IMR-90 (cell line): ENCODE data around the gene FGF12. TPM values are rescaled to one million over a fixed set of nuclear protein-coding genes. Genes with fewer than 3 reads are reported as not detected.

ENCODE experiments used
- ATAC-seq: fragments of 200-7000 bp; cut with Tn5 transposase; 2 replicates; pipeline ENCODE4 v1.9.1; 2020; ENCODE audit warnings: low read depth, mild to moderate bottlenecking, moderate library complexity
- BruUV-seq: library from RNA; stranded (reverse); fragments of 400-500 nt; replicated peaks from 2 replicates; lab custom pipeline; 2021; lab: Mats Ljungman, UMichigan
- CTCF ChIA-PET: fragments of 300-600 bp; formaldehyde crosslinking; extraction: SDS; loops from one replicate; lab custom pipeline; 2021; ENCODE audit warnings: antibody characterized with exemption; lab: Yijun Ruan, JAX
- POLR2A ChIA-PET: fragments of 300-600 bp; sonication (Branson Sonifier 250); formaldehyde crosslinking; loops from one replicate; lab custom pipeline; 2022; ENCODE audit warnings: antibody characterized with exemption; ENCODE audit not compliant: unreplicated experiment; lab: Charles Lee
- DNase-seq: peaks from one replicate; pipeline ENCODE4 v3.0.0; 2013
- H2AFZ ChIP-seq: replicated peaks from 2 replicates; pipeline ENCODE3; 2013; ENCODE audit warnings: low read length, mild to moderate bottlenecking; ENCODE audit not compliant: poor library complexity
- H2AK5ac ChIP-seq: 2 replicates; pipeline ENCODE4 v1.6.1; 2013; ENCODE audit warnings: low read depth, low read length, inconsistent platforms
- H2AK9ac ChIP-seq: replicated peaks from 2 replicates; pipeline ENCODE3; 2013; ENCODE audit warnings: mild to moderate bottlenecking, low read depth, low read length, moderate library complexity; ENCODE audit not compliant: poor library complexity
- H2BK120ac ChIP-seq: 2 replicates; pipeline ENCODE4 v1.6.1; 2013; ENCODE audit warnings: low read depth, low read length, inconsistent platforms
- H2BK15ac ChIP-seq: 3 replicates; pipeline ENCODE4 v1.6.1; 2013; ENCODE audit warnings: low read depth, low read length, inconsistent platforms
- H2BK20ac ChIP-seq: 2 replicates; pipeline ENCODE4 v1.6.1; 2013; ENCODE audit warnings: low read depth, mild to moderate bottlenecking, inconsistent platforms, low read length, moderate library complexity
- H2BK5ac ChIP-seq: 2 replicates; pipeline ENCODE4 v1.6.1; 2013; ENCODE audit warnings: mild to moderate bottlenecking, low read depth, low read length, inconsistent platforms; ENCODE audit not compliant: poor library complexity, severe bottlenecking
- H3K14ac ChIP-seq: replicated peaks from 2 replicates; pipeline ENCODE4 v1.6.1; 2013; ENCODE audit warnings: low read depth, low read length, inconsistent platforms
- H3K18ac ChIP-seq: 2 replicates; pipeline ENCODE4 v1.6.1; 2013; ENCODE audit warnings: low read depth, low read length, control low read depth
- H3K23ac ChIP-seq: 2 replicates; pipeline ENCODE4 v1.6.1; 2013; ENCODE audit warnings: low read depth, low read length, inconsistent platforms
- H3K27ac ChIP-seq: 2 replicates; pipeline ENCODE4 v1.5.1; 2013; ENCODE audit warnings: mild to moderate bottlenecking, control low read depth, low read length; ENCODE audit not compliant: insufficient read depth
- H3K27me3 ChIP-seq: 2 replicates; pipeline ENCODE4 v1.6.1; 2013; ENCODE audit warnings: low read length; ENCODE audit not compliant: control insufficient read depth, insufficient read depth
- H3K36me3 ChIP-seq: 2 replicates; pipeline ENCODE4 v1.6.1; 2013; ENCODE audit warnings: low read length, mixed read lengths; ENCODE audit not compliant: control insufficient read depth, insufficient read depth
- H3K4ac ChIP-seq: 2 replicates; pipeline ENCODE4 v1.6.1; 2013; ENCODE audit warnings: low read depth, low read length, inconsistent platforms
- H3K4me1 ChIP-seq: 2 replicates; pipeline ENCODE4 v1.6.1; 2013; ENCODE audit warnings: low read length, mixed read lengths; ENCODE audit not compliant: control insufficient read depth, insufficient read depth
- H3K4me2 ChIP-seq: 2 replicates; pipeline ENCODE4 v1.6.1; 2013; ENCODE audit warnings: low read depth, mild to moderate bottlenecking, control low read depth, low read length, moderate library complexity
- H3K4me3 ChIP-seq: 2 replicates; pipeline ENCODE4 v1.5.1; 2013; ENCODE audit warnings: low read depth, mild to moderate bottlenecking, control low read depth, low read length, moderate library complexity; ENCODE audit not compliant: insufficient read depth
- H3K56ac ChIP-seq: 2 replicates; pipeline ENCODE4 v1.6.1; 2013; ENCODE audit warnings: low read length, inconsistent platforms; ENCODE audit not compliant: insufficient read depth; ENCODE audit errors: extremely low read depth
- H3K79me1 ChIP-seq, 2 experiments: 2 replicates each; pipeline ENCODE4 v1.6.1; 2013; ENCODE audit warnings: low read length in 2 of 2, inconsistent platforms in 1 of 2, low read depth in 1 of 2
- H3K9ac ChIP-seq: 2 replicates; pipeline ENCODE4 v1.6.1; 2013; ENCODE audit warnings: low read depth, low read length, control low read depth
- H3K9me1 ChIP-seq: 2 replicates; pipeline ENCODE4 v1.6.1; 2013; ENCODE audit warnings: low read length, inconsistent platforms; ENCODE audit not compliant: insufficient read depth
- H3K9me3 ChIP-seq: 2 replicates; pipeline ENCODE4 v1.6.1; 2013; ENCODE audit warnings: low read length; ENCODE audit not compliant: control insufficient read depth, insufficient read depth
- H4K20me1 ChIP-seq: 2 replicates; pipeline ENCODE4 v1.6.1; 2013; ENCODE audit warnings: low read length, inconsistent platforms; ENCODE audit not compliant: insufficient read depth
- H4K5ac ChIP-seq: 2 replicates; pipeline ENCODE4 v1.6.1; 2013; ENCODE audit warnings: mild to moderate bottlenecking, low read depth, low read length, control low read depth
- H4K8ac ChIP-seq, 2 experiments: 2 replicates each; pipeline ENCODE4 v1.6.1; 2013; ENCODE audit warnings: low read depth in 2 of 2, low read length in 2 of 2, control low read depth in 1 of 2, inconsistent platforms in 1 of 2
- H4K91ac ChIP-seq: 2 replicates; pipeline ENCODE4 v1.6.1; 2013; ENCODE audit warnings: low read depth, low read length, inconsistent platforms; ENCODE audit not compliant: insufficient read depth
- BHLHE40 ChIP-seq: fragments of 150-350 bp; IDR thresholded peaks from 2 replicates; pipeline ENCODE4 v1.6.1; 2016; ENCODE audit warnings: mild to moderate bottlenecking, low read depth, low read length
- CEBPB ChIP-seq: IDR thresholded peaks from 2 replicates; pipeline ENCODE4 v1.6.1; 2012; ENCODE audit warnings: low read depth, low read length, improper control_type of control experiment
- CHD1 ChIP-seq: IDR thresholded peaks from 2 replicates; pipeline ENCODE4 v1.6.1; 2012; ENCODE audit warnings: low read depth, low read length, improper control_type of control experiment
- CTCF ChIP-seq: conservative IDR thresholded peaks from 2 replicates; pipeline ENCODE4 v1.5.1; 2012; ENCODE audit warnings: mild to moderate bottlenecking, low read depth, low read length, improper control_type of control experiment
- ELK1 ChIP-seq: fragments of 150-350 bp; IDR thresholded peaks from 2 replicates; pipeline ENCODE4 v1.6.1; 2016; ENCODE audit warnings: low read depth, mild to moderate bottlenecking, low read length, moderate library complexity, borderline replicate concordance
- FOS ChIP-seq: fragments of 150-350 bp; IDR thresholded peaks from 2 replicates; pipeline ENCODE4 v1.6.1; 2016; ENCODE audit warnings: low read depth, low read length
- MAFK ChIP-seq: IDR thresholded peaks from 2 replicates; pipeline ENCODE4 v1.6.1; 2012; ENCODE audit warnings: low read depth, low read length, improper control_type of control experiment
- MAZ ChIP-seq: IDR thresholded peaks from 2 replicates; pipeline ENCODE4 v1.6.1; 2012; ENCODE audit warnings: low read depth, mild to moderate bottlenecking, low read length, improper control_type of control experiment, moderate library complexity, borderline replicate concordance
- MXI1 ChIP-seq: IDR thresholded peaks from 2 replicates; pipeline ENCODE4 v1.6.1; 2012; ENCODE audit warnings: low read depth, mild to moderate bottlenecking, low read length, moderate library complexity, borderline replicate concordance
- NFE2L2 ChIP-seq: fragments of 150-350 bp; IDR thresholded peaks from 2 replicates; pipeline ENCODE4 v1.6.1; 2016; ENCODE audit warnings: low read depth, mild to moderate bottlenecking, low read length
- POLR2A ChIP-seq: IDR thresholded peaks from 2 replicates; pipeline ENCODE4 v1.6.1; 2012; ENCODE audit warnings: mild to moderate bottlenecking, low read depth, low read length
- RAD21 ChIP-seq: IDR thresholded peaks from 2 replicates; pipeline ENCODE4 v1.6.1; 2012; ENCODE audit warnings: low read length, improper control_type of control experiment
- RCOR1 ChIP-seq: IDR thresholded peaks from 2 replicates; pipeline ENCODE4 v1.6.1; 2012; ENCODE audit warnings: mild to moderate bottlenecking, low read length, improper control_type of control experiment; ENCODE audit not compliant: insufficient replicate concordance
- SMC3 ChIP-seq: fragments of 150-350 bp; IDR thresholded peaks from 2 replicates; pipeline ENCODE4 v1.6.1; 2016; ENCODE audit warnings: low read depth, mild to moderate bottlenecking, antibody characterized with exemption, low read length, moderate library complexity
- WGBS, 2 experiments: methylation state at CpG; one replicate each; pipeline versions ENCODE4 v1.1.5 to v1.1.7; 2013; ENCODE audit warnings: missing lambda C conversion rate in 2 of 2; ENCODE audit not compliant: insufficient read length in 1 of 2; ENCODE audit errors: extremely low coverage in 2 of 2; 5-methylcytosine and 5-hydroxymethylcytosine counted together
- dilution Hi-C: fragments of 300-500 bp; cut with HindIII; formaldehyde crosslinking; loops from one replicate; pipeline ENCODE4 v1.14.3; 2018; ENCODE audit warnings: low sequenced_read_pairs; ENCODE audit not compliant: unreplicated experiment
- in situ Hi-C: fragments of 300-500 bp; cut with MboI; formaldehyde crosslinking; loops from 3 replicates; pipeline ENCODE4 v1.14.3; 2019; ENCODE audit warnings: low sequenced_read_pairs, inconsistent platforms, mixed read lengths
- intact Hi-C: fragments of 100-400 bp; cut with micrococcal nuclease; formaldehyde crosslinking; loops from 2 replicates; pipeline ENCODE4 v1.10.0; 2022
- polyA plus RNA-seq, 3 experiments: library from polyadenylated mRNA; depleted of rRNA; stranded (reverse); fragments of >200 nt; gene quantifications; 2 replicates each; pipeline ENCODE4 v1.2.3, GENCODE V29; 2012; ENCODE audit warnings: low replicate concordance in 1 of 3
- total RNA-seq: library from RNA; depleted of rRNA; stranded (reverse); fragments of >200 nt; gene quantifications from 2 replicates; pipeline ENCODE4 v1.2.3, GENCODE V29; 2012

FGF12 gene
- total and polyA plus RNA-seq, 2 of the 4 experiments (the other 2 are of a cell fraction), result not detected

GRCh38 chr3:192186045-192186444, 541.3 kb downstream of the FGF12 start:
- Histone ChIP-seq H4K20me1 (no peaks in the 10 kb centered on the region), H3K79me1 (no peaks in the 10 kb centered on the region), H3K18ac (no peak overlapping the region), H2AK9ac (no peak overlapping the region), H2BK5ac (no peak overlapping the region), H3K27me3 (no peaks in the 10 kb centered on the region), H2AK5ac (no peak overlapping the region), H2AFZ (no peak overlapping the region), H2BK20ac (no peak overlapping the region), H3K23ac (no peak overlapping the region), H3K14ac (no peak overlapping the region), H3K9ac (no peak overlapping the region), H4K5ac (no peak overlapping the region), H3K9me1 (no peaks in the 10 kb centered on the region), H3K4me1 (no peaks in the 10 kb centered on the region), H3K27ac (no peak overlapping the region), H3K56ac (no peak overlapping the region), H3K4me2 (no peak overlapping the region), H3K4me3 (no peak overlapping the region), H3K4ac (no peak overlapping the region), H4K8ac (no peak overlapping the region), H2BK120ac (no peak overlapping the region), H3K9me3 (peaks cover 3% of the 10 kb centered on the region), H3K36me3 (no peaks in the 10 kb centered on the region), H4K91ac (no peak overlapping the region), H2BK15ac (no peak overlapping the region)
- CTCF ChIA-PET, result no interaction called here
- DNase-seq (no peak), ATAC-seq (no peak)
- in situ Hi-C loops, result no loop called here
- POLR2A ChIA-PET, result no interaction called here
- no TSS peak for BruUV-seq
- no peak for TF ChIP-seq FOS
- no peak for TF ChIP-seq BHLHE40
- no peak for TF ChIP-seq ELK1
- TF ChIP-seq CHD1, result no peak
- TF ChIP-seq MXI1, result no peak
- no peak for TF ChIP-seq SMC3
- no peak for TF ChIP-seq POLR2A
- TF ChIP-seq MAFK, result no peak
- no peak for TF ChIP-seq RAD21
- no peak for TF ChIP-seq NFE2L2
- no peak for TF ChIP-seq RCOR1
- no peak for TF ChIP-seq CTCF
- no peak for TF ChIP-seq CEBPB
- no peak for TF ChIP-seq MAZ
- dilution Hi-C loops, result no loop called here
- no CpG with 5 or more reads among the region's 2 CpGs for WGBS, 2 experiments
- intact Hi-C loops, result no loop called here
